Spleen (tissue), 11 donors: ENCODE data around the gene YLPM1. TPM values are rescaled to one million over a fixed set of nuclear protein-coding genes. Genes with fewer than 3 reads are reported as not detected.

Source experiments
- DNase-seq: peaks from one replicate; pipeline ENCODE4 v3.0.0-alpha.2; 2020
- H3K27ac ChIP-seq, 8 donors: fragments of 200-600 bp; sonication (generic) in 7 of 8; 1 replicate in 4 of 8; 2 replicates in 4 of 8; pipeline versions ENCODE4 v1.5.0 to v1.8.0; 2016 to 2021; ENCODE audit warnings: inconsistent platforms in 4 of 8, mild to moderate bottlenecking in 4 of 8, moderate library complexity in 1 of 8
- H3K27me3 ChIP-seq, 7 donors: fragments of 200-600 bp; sonication (generic) in 6 of 7; replicated peaks in 1 of 7; 1 replicate in 4 of 7; 2 replicates in 3 of 7; pipeline versions ENCODE4 v1.5.0 to v1.8.0; 2016 to 2021; ENCODE audit warnings: inconsistent platforms in 3 of 7, mild to moderate bottlenecking in 1 of 7
- H3K36me3 ChIP-seq, 6 donors: fragments of 200-600 bp; sonication (generic) in 5 of 6; 1 replicate in 4 of 6; 2 replicates in 2 of 6; pipeline versions ENCODE4 v1.5.0 to v1.8.0; 2016 to 2021; ENCODE audit warnings: inconsistent platforms in 2 of 6
- H3K4me1 ChIP-seq, 6 donors: fragments of 200-600 bp; sonication (generic) in 5 of 6; 1 replicate in 3 of 6; 2 replicates in 3 of 6; pipeline versions ENCODE4 v1.5.0 to v1.8.0; 2016 to 2021; ENCODE audit warnings: inconsistent platforms in 3 of 6
- H3K4me3 ChIP-seq, 8 donors: fragments of 200-600 bp; sonication (generic) in 7 of 8; 1 replicate in 4 of 8; 2 replicates in 4 of 8; pipeline versions ENCODE4 v1.5.0 to v1.8.0; 2016 to 2021; ENCODE audit warnings: inconsistent platforms in 4 of 8, mild to moderate bottlenecking in 4 of 8, moderate library complexity in 2 of 8
- H3K9me3 ChIP-seq, 8 donors: fragments of 200-600 bp; sonication (generic) in 7 of 8; 1 replicate in 4 of 8; 2 replicates in 4 of 8; pipeline versions ENCODE4 v1.5.0 to v1.8.0; 2016 to 2021; ENCODE audit warnings: inconsistent platforms in 4 of 8
- POLR2A ChIP-seq, 3 donors: fragments of 450-650 bp; IDR thresholded peaks; one replicate each; pipeline ENCODE4 v1.5.1; 2017; ENCODE audit warnings: antibody characterized with exemption in 3 of 3, mild to moderate bottlenecking in 1 of 3
- POLR2AphosphoS5 ChIP-seq, 3 donors: sonication (generic); formaldehyde crosslinking; IDR thresholded peaks; one replicate each; pipeline ENCODE4 v1.5.1; 2017; ENCODE audit warnings: antibody characterized with exemption in 3 of 3
- WGBS, 5 donors: extraction: QIAGEN DNeasy Blood & Tissue Kit in 3 of 5; methylation state at CpG; one replicate each; pipeline versions ENCODE4 v1.1.5 to v1.1.7; 2013 to 2018; 5-methylcytosine and 5-hydroxymethylcytosine counted together
- intact Hi-C: fragments of 100-400 bp; cut with DNase I; formaldehyde crosslinking; loops from one replicate; pipeline ENCODE4 v1.15.0; 2023; ENCODE audit warnings: low total_unique reads
- polyA plus RNA-seq, 3 donors: library from polyadenylated mRNA; stranded (reverse); fragments of 200-250 nt; gene quantifications; one replicate each; pipeline ENCODE4 v1.2.1, GENCODE V29; 2013
- total RNA-seq, 7 donors: library from RNA; depleted of rRNA in 3 of 7; stranded (reverse); fragments of >200 nt in 3 of 7; fragmentation: NEBNext Ultra II Directional in 4 of 7; extraction: Animal tissue kit (Norgen Biotek cat#: 25700) in 4 of 7; gene quantifications; one replicate each; pipeline versions ENCODE4 v1.1.0 to v1.2.1, GENCODE V29; 2016 to 2021
- TF ChIP-seq, protein P1 (sequence below), 11 experiments: fragments of 200-600 bp in 7 of 11; fragments of 450-650 bp in 4 of 11; sonication (generic) in 4 of 11; IDR thresholded peaks in 8 of 11; conservative IDR thresholded peaks in 3 of 11; 1 replicate in 7 of 11; 2 replicates in 4 of 11; pipeline versions ENCODE4 v1.4.0 to v1.8.0; 2016 to 2021; ENCODE audit warnings: antibody characterized with exemption in 11 of 11, inconsistent platforms in 4 of 11, mild to moderate bottlenecking in 1 of 11
- donor health status: healthy with polysubstance abuse.
- donor health status: DM: no; HTN: no; CAD: no; lungs with moderate emphysema.
- donor health status: DM: no; HTN: no; CAD: no.
- donor health status: Bipolar disorder and iron deficiency.
- donor health status: healthy.
- donor health status: DM: no; HTN: no; CAD: no.
- donor health status: DM: yes; HTN: yes; CAD: no.

The YLPM1 gene
- total and polyA plus RNA-seq, 10 donors: 12.1 to 100 (median 71.1) TPM

DNA sequence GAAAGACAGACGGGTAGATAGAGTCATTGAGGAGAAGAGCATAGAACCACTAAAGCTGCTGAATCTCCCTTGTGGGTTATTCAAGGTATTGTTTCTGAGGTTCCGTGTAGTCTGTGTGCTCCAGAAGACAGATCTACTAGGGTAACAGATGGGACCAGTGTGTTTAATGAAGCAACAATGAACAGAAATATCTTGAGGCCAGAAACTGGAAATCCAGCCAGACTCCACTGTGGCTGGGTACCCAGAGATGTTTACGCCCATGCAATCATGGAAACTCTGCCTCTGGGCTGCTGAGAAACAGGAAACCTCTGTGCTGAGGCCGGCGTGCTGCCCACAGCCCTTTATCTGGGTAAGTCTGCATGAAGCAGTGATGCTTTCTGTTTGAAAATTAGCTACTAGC, 104.6 kb downstream of the YLPM1 start:
- H3K27me3 ChIP-seq: no peaks in the 10 kb centered on the region
- DNase-seq: no peak
- TF ChIP-seq POLR2AphosphoS5 (IDR thresholded peaks at IDR 0.05) (no peak), POLR2A (IDR thresholded peaks at IDR 0.05) (no peak)
- TF ChIP-seq, protein P1, sequence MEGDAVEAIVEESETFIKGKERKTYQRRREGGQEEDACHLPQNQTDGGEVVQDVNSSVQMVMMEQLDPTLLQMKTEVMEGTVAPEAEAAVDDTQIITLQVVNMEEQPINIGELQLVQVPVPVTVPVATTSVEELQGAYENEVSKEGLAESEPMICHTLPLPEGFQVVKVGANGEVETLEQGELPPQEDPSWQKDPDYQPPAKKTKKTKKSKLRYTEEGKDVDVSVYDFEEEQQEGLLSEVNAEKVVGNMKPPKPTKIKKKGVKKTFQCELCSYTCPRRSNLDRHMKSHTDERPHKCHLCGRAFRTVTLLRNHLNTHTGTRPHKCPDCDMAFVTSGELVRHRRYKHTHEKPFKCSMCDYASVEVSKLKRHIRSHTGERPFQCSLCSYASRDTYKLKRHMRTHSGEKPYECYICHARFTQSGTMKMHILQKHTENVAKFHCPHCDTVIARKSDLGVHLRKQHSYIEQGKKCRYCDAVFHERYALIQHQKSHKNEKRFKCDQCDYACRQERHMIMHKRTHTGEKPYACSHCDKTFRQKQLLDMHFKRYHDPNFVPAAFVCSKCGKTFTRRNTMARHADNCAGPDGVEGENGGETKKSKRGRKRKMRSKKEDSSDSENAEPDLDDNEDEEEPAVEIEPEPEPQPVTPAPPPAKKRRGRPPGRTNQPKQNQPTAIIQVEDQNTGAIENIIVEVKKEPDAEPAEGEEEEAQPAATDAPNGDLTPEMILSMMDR (IDR thresholded peaks at IDR 0.05 in 8 of 11, conservative IDR thresholded peaks at IDR 0.05 in 3 of 11): no peak
- peak overlapping the region in 3 of 8 donors; percentile 29 to 66 (median 45) for H3K27ac ChIP-seq
- intact Hi-C loops: loop anchor here (10.0 kb wide), 1 partner anchor 217 kb away; no protein-coding TSS in a partner anchor
- no peaks in the 10 kb centered on the region for H3K9me3 ChIP-seq
- no peak overlapping the region for H3K4me3 ChIP-seq
- H3K4me1 ChIP-seq: peaks cover 0 to 29% (median 9%) of the 10 kb centered on the region in 6 donors
- no peaks in the 10 kb centered on the region for H3K36me3 ChIP-seq
- WGBS, 5 donors: 29 to 37% (median 30%) methylated on average over 5 of the region's 5 CpGs

DNA sequence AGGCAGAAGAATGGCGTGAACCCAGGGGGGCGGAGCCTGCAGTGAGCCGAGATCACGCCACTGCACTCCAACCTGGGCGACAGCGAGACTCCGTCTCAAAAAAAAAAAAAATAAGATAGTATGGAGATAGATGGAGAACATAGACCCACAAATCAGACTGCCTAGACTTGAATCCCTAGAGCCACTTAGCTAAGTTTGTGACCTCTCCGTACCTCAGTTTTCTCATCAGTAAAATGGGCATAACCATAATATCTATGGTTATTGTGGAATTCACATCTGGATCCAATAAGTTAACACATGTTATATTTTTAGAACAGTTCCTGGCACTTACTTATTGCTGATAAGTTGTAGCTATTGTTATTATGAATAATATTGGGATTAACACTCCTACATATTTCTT, 105.6 kb downstream of the YLPM1 start:
- Histone ChIP-seq H3K9me3 (no peaks in the 10 kb centered on the region), H3K36me3 (no peaks in the 10 kb centered on the region), H3K4me3 (no peak overlapping the region), H3K27me3 (no peaks in the 10 kb centered on the region), H3K27ac (no peak overlapping the region), H3K4me1 (peaks cover 0 to 19% (median 2%) of the 10 kb centered on the region in 6 donors)
- WGBS, 5 donors: 91 to 95% (median 95%) methylated on average over 8 of the region's 8 CpGs
- no peak for DNase-seq
- TF ChIP-seq POLR2AphosphoS5 (IDR thresholded peaks at IDR 0.05) (no peak), POLR2A (IDR thresholded peaks at IDR 0.05) (no peak)
- TF ChIP-seq, protein P1 (IDR thresholded peaks at IDR 0.05 in 8 of 11, conservative IDR thresholded peaks at IDR 0.05 in 3 of 11): no peak
- intact Hi-C loops: loop anchor here (10.0 kb wide), 1 partner anchor 216 kb away; no protein-coding TSS in a partner anchor

- intact Hi-C loops: no loop called here
- H3K4me1 ChIP-seq: peaks cover 0 to 35% (median 17%) of the 10 kb centered on the region in 6 donors
- no peaks in the 10 kb centered on the region for H3K9me3 ChIP-seq
- H3K36me3 ChIP-seq: no peaks in the 10 kb centered on the region
- H3K4me3 ChIP-seq: no peak overlapping the region
- TF ChIP-seq, protein P1 (IDR thresholded peaks at IDR 0.05 in 8 of 11, conservative IDR thresholded peaks at IDR 0.05 in 3 of 11): no peak
- TF ChIP-seq POLR2AphosphoS5 (IDR thresholded peaks at IDR 0.05): no peak
- TF ChIP-seq POLR2A (IDR thresholded peaks at IDR 0.05): no peak
- no peak overlapping the region for H3K27ac ChIP-seq
- no peak for DNase-seq
- no peaks in the 10 kb centered on the region for H3K27me3 ChIP-seq
- WGBS, 5 donors: 90 to 98% (median 94%) methylated on average over 4 of the region's 4 CpGs
Measured at GRCh38 chr14:74871819-74872218, 108.7 kb downstream of the YLPM1 start.

DNA sequence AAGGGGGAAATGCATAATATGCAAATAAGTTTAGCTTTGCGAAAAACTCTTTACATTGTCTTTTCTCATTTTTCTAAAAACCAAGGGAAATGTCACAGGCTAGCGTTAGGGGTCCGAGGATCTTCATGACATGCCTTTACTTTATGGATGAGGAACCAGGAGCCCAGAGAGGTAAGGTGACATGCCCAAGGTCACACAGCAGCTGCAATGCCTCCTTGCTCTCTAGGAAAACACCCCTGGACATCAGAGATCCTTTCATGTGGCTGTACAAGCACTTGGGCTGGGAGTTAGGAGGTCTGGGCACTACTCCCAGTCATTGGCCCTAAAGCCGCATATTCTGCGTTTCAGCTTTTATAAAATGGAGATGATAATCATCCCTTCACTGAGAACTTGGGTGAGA, 112.1 kb downstream of the YLPM1 start:
- Histone ChIP-seq H3K4me1 (peaks cover 0 to 18% (median 15%) of the 10 kb centered on the region in 6 donors), H3K9me3 (no peaks in the 10 kb centered on the region), H3K27ac (no peak overlapping the region), H3K36me3 (no peaks in the 10 kb centered on the region), H3K4me3 (no peak overlapping the region), H3K27me3 (no peaks in the 10 kb centered on the region)
- TF ChIP-seq, protein P1 (IDR thresholded peaks at IDR 0.05 in 8 of 11, conservative IDR thresholded peaks at IDR 0.05 in 3 of 11): no peak
- TF ChIP-seq POLR2AphosphoS5 (IDR thresholded peaks at IDR 0.05) (no peak), POLR2A (IDR thresholded peaks at IDR 0.05) (no peak)
- DNase-seq: no peak
- intact Hi-C loops: no loop called here
- WGBS, 5 donors: 93 to 95% (median 95%) methylated on average over 5 of the region's 5 CpGs
